Esophagus squamous epithelium (tissue), 5 donors: Measurements from ENCODE around the gene CA7. TPM values are rescaled to one million over a fixed set of nuclear protein-coding genes. Genes with fewer than 3 reads are reported as not detected.

Experiments used
- DNase-seq: peaks from one replicate; lab custom pipeline; 2025; lab: John Stamatoyannopoulos, UW
- H3K27ac ChIP-seq, 4 donors: fragments of 200-600 bp; sonication (generic); one replicate each; pipeline ENCODE4 v1.5.1; 2016 to 2019; ENCODE audit warnings: mild to moderate bottlenecking in 1 of 4
- H3K27me3 ChIP-seq, 4 donors: fragments of 200-600 bp; sonication (generic); 1 replicate in 3 of 4; 2 replicates in 1 of 4; pipeline versions ENCODE4 v1.5.1 to v1.6.0; 2017 to 2021; ENCODE audit warnings: antibody characterized with exemption in 1 of 4
- H3K36me3 ChIP-seq, 3 donors: fragments of 200-600 bp; sonication (generic); one replicate each; pipeline ENCODE4 v1.5.1; 2016 to 2019
- H3K4me1 ChIP-seq, 3 donors: fragments of 200-600 bp; sonication (generic); one replicate each; pipeline ENCODE4 v1.5.1; 2017 to 2019
- H3K4me3 ChIP-seq, 4 donors: fragments of 200-600 bp; sonication (generic); 1 replicate in 3 of 4; 2 replicates in 1 of 4; pipeline ENCODE4 v1.5.1; 2016 to 2019; ENCODE audit warnings: mild to moderate bottlenecking in 2 of 4, moderate library complexity in 1 of 4
- H3K9me3 ChIP-seq, 3 donors: fragments of 200-600 bp; sonication (generic); one replicate each; pipeline ENCODE4 v1.5.1; 2016 to 2019
- POLR2A ChIP-seq, 4 donors: fragments of 450-650 bp; IDR thresholded peaks; one replicate each; pipeline ENCODE4 v1.6.1; 2017; ENCODE audit warnings: antibody characterized with exemption in 4 of 4, mild to moderate bottlenecking in 4 of 4, moderate library complexity in 3 of 4
- WGBS, 2 donors: methylation state at CpG; one replicate each; pipeline ENCODE4 v1.1.5; 2018; 5-methylcytosine and 5-hydroxymethylcytosine counted together
- intact Hi-C: fragments of 100-400 bp; cut with DNase I; formaldehyde crosslinking; loops from one replicate; pipeline ENCODE4 v1.15.0; 2022
- total RNA-seq, 4 donors: library from RNA; depleted of rRNA; stranded (reverse); fragments of >200 nt; gene quantifications; one replicate each; pipeline ENCODE4 v1.1.0, GENCODE V29; 2016
- TF ChIP-seq, protein P1 (sequence below), 6 experiments: fragments of 450-650 bp in 4 of 6; fragments of 200-600 bp in 2 of 6; sonication (generic) in 2 of 6; IDR thresholded peaks; one replicate each; pipeline ENCODE4 v1.5.1; 2016 to 2019; ENCODE audit warnings: antibody characterized with exemption in 6 of 6, mild to moderate bottlenecking in 4 of 6, moderate library complexity in 4 of 6
- donor health status: DM: yes; HTN: yes; CAD: no.

CA7 gene
- total RNA-seq, 4 donors from 2014 or later = not detected

DNA sequence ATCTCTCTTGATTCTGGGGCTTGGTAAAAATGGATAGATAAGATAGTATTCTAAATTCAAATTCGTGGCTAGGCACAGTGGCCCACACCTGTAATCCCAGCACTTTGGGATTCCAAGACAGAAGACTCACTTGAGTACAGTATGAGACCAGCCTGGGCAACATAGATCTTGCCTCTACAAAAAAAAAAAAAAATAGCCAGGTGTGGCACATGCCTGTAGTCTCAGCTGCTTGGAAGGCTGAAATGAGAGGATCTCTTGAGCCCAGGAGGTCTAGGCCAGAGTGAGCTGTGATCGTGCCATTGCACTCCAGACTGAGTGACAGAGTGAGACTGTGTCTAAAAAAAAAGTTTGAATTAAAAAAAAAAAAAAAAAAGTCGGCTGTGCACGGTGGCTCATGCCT is 45.4 kb downstream of the CA7 start:
- no peak overlapping the region for H3K4me3 ChIP-seq
- H3K9me3 ChIP-seq = no peaks in the 10 kb centered on the region
- TF ChIP-seq, protein P1, sequence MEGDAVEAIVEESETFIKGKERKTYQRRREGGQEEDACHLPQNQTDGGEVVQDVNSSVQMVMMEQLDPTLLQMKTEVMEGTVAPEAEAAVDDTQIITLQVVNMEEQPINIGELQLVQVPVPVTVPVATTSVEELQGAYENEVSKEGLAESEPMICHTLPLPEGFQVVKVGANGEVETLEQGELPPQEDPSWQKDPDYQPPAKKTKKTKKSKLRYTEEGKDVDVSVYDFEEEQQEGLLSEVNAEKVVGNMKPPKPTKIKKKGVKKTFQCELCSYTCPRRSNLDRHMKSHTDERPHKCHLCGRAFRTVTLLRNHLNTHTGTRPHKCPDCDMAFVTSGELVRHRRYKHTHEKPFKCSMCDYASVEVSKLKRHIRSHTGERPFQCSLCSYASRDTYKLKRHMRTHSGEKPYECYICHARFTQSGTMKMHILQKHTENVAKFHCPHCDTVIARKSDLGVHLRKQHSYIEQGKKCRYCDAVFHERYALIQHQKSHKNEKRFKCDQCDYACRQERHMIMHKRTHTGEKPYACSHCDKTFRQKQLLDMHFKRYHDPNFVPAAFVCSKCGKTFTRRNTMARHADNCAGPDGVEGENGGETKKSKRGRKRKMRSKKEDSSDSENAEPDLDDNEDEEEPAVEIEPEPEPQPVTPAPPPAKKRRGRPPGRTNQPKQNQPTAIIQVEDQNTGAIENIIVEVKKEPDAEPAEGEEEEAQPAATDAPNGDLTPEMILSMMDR (IDR thresholded peaks at IDR 0.05) = no peak
- TF ChIP-seq POLR2A (IDR thresholded peaks at IDR 0.05) = no peak
- 42 to 56% methylated on average over 4 of the region's 4 CpGs for WGBS, 2 donors
- peaks cover 7 to 42% (median 8%) of the 10 kb centered on the region in 3 donors for H3K36me3 ChIP-seq
- no peak overlapping the region for H3K27ac ChIP-seq
- no peak for DNase-seq
- intact Hi-C loops = no loop called here
- peaks cover 0 to 11% (median 0%) of the 10 kb centered on the region in 3 donors for H3K4me1 ChIP-seq
- no peaks in the 10 kb centered on the region for H3K27me3 ChIP-seq

DNA sequence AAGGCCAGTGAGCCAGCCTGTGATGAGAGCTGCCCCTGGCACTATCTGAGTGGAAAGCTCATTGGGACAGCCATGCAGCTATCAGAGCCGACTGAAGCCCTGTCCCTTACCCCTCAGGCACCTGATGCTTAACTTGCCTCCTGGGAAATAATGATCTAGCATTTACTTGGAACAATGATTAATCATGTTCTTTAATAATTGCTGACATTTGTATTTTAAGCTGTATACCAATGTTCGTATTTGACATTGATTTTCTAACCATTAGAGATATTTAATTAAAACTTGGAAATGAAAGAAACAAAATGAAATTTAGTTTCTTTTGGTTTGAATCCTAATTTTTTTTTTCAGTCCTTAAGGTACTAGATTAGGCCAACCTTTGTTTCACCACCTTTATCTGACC is 46.6 kb downstream of the CA7 start:
- Histone ChIP-seq H3K4me3 (no peak overlapping the region), H3K4me1 (peaks cover 6 to 20% (median 8%) of the 10 kb centered on the region in 3 donors), H3K27ac (no peak overlapping the region), H3K27me3 (no peaks in the 10 kb centered on the region), H3K9me3 (no peaks in the 10 kb centered on the region), H3K36me3 (peaks cover 0 to 31% (median 0%) of the 10 kb centered on the region in 3 donors)
- no peak for DNase-seq
- no peak for TF ChIP-seq POLR2A (IDR thresholded peaks at IDR 0.05)
- TF ChIP-seq, protein P1 (IDR thresholded peaks at IDR 0.05) = no peak
- WGBS, 2 donors = 69 to 88% methylated on average over 2 of the region's 2 CpGs
- intact Hi-C loops = no loop called here

DNA sequence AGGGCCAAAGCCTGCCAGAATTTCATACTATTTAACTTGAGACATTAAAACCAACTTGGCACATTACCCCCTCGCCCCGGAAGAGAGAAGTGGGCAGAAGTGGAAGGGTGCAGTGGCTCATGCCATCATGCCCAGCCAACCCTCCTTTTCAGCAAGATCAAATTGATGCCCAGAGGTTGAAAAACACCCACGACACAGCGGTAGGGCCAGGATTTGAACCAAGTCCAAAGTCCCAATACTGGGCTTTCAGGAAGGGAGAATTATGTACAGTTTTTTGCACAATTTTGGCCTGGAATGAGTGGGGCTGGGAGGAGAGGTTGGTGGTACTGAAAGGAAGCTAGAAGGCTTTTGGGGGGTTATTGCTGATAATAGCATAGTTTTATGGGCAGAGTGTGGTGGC is 47.1 kb downstream of the CA7 start:
- Histone ChIP-seq H3K4me1 (peaks cover 11 to 25% (median 13%) of the 10 kb centered on the region in 3 donors), H3K27me3 (no peaks in the 10 kb centered on the region), H3K9me3 (no peaks in the 10 kb centered on the region), H3K4me3 (no peak overlapping the region), H3K27ac (no peak overlapping the region), H3K36me3 (peaks cover 0 to 25% (median 0%) of the 10 kb centered on the region in 3 donors)
- intact Hi-C loops = no loop called here
- no peak for DNase-seq
- TF ChIP-seq, protein P1 (IDR thresholded peaks at IDR 0.05) = no peak
- no peak for TF ChIP-seq POLR2A (IDR thresholded peaks at IDR 0.05)
- WGBS, 2 donors = 51 to 73% methylated on average over 4 of the region's 4 CpGs

DNA sequence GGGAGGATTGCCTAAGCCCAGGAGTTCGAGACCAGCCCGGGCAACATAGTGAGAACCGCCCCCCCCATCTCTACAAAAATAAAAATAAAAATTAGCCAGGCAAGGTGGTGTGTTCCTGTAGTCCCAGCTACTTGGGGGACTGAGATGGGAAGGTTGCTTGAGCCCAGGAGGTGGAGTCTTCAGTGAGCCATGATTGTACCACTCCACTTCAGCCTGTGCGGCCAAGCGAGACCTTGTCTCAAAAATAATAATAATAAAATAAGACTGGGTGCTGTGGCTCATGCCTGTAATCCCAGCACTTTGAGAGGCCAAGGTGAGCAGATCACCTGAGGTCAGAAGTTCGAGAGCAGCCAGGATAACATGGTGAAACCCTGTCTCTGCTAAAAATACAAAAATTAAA is 47.6 kb downstream of the CA7 start:
- WGBS, 2 donors = 97 to 98% methylated on average over 6 of the region's 6 CpGs
- Histone ChIP-seq H3K4me3 (no peak overlapping the region), H3K9me3 (no peaks in the 10 kb centered on the region), H3K4me1 (peaks cover 13 to 30% (median 14%) of the 10 kb centered on the region in 3 donors), H3K36me3 (peaks cover 0 to 21% (median 0%) of the 10 kb centered on the region in 3 donors), H3K27ac (no peak overlapping the region), H3K27me3 (no peaks in the 10 kb centered on the region)
- DNase-seq = no peak
- TF ChIP-seq, protein P1 (IDR thresholded peaks at IDR 0.05) = no peak
- TF ChIP-seq POLR2A (IDR thresholded peaks at IDR 0.05) = no peak
- intact Hi-C loops = no loop called here

DNA sequence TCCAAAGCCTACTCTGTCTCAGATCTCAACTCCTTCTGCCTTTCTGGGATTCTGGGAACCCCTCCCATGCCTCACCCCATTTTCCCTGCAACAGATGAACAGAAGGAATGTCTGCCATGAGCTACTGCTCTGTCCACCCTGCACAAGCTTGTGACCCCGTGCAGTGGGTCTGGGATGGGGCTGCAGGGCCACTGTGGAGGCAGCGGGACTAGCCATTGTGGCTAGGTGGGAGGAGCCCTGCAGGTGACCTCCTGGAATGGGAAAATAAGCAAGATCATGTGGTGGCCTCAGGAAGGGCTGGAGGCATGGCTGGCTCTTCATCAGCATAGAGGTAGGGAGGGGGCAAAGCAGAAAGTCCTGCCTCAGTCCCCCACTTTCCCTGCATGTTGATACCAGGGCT is 49.8 kb downstream of the CA7 start:
- TF ChIP-seq, protein P1 (IDR thresholded peaks at IDR 0.05) = no peak
- TF ChIP-seq POLR2A (IDR thresholded peaks at IDR 0.05) = no peak
- H3K36me3 ChIP-seq = peaks cover 0 to 6% (median 0%) of the 10 kb centered on the region in 3 donors
- H3K9me3 ChIP-seq = no peaks in the 10 kb centered on the region
- 88% methylated on average over 2 of the region's 2 CpGs; no CpG with 5 or more reads in 1 of the 2 donors for WGBS, 2 donors
- no peak overlapping the region for H3K27ac ChIP-seq
- no peak overlapping the region for H3K4me3 ChIP-seq
- intact Hi-C loops = no loop called here
- no peak for DNase-seq
- H3K4me1 ChIP-seq = peaks cover 20 to 47% (median 30%) of the 10 kb centered on the region in 3 donors
- H3K27me3 ChIP-seq = no peaks in the 10 kb centered on the region
